Right atrium auricular region (tissue), 2 donors: Measurements from ENCODE around the gene HAND1. TPM values are rescaled to one million over a fixed set of nuclear protein-coding genes. Genes with fewer than 3 reads are reported as not detected.

Experiments used
- DNase-seq: peaks from one replicate; pipeline ENCODE4 v3.0.0-alpha.2; 2019; ENCODE audit warnings: low spot score
- H3K27ac ChIP-seq, 2 donors: fragments of 200-600 bp; sonication (generic); 1 replicate in 1 of 2; 2 replicates in 1 of 2; pipeline ENCODE4 v1.5.1; 2016 to 2019
- H3K27me3 ChIP-seq, 2 donors: fragments of 200-600 bp; sonication (generic); one replicate each; pipeline versions ENCODE4 v1.5.1 to v1.6.0; 2017 to 2019
- H3K36me3 ChIP-seq: fragments of 200-600 bp; sonication (generic); one replicate; pipeline ENCODE4 v1.5.1; 2016
- H3K4me1 ChIP-seq, 2 donors: fragments of 200-600 bp; sonication (generic); one replicate each; pipeline versions ENCODE4 v1.5.1 to v1.6.0; 2017 to 2019
- H3K4me3 ChIP-seq, 2 donors: fragments of 200-600 bp; sonication (generic); 1 replicate in 1 of 2; 2 replicates in 1 of 2; pipeline ENCODE4 v1.5.1; 2017 to 2019; ENCODE audit warnings: mild to moderate bottlenecking in 1 of 2, moderate library complexity in 1 of 2
- H3K9me3 ChIP-seq, 2 donors: fragments of 200-600 bp; sonication (generic); one replicate each; pipeline ENCODE4 v1.5.1; 2019
- total RNA-seq, 2 donors: library from RNA; depleted of rRNA; stranded (reverse); fragments of >200 nt; gene quantifications; one replicate each; pipeline ENCODE4 v1.1.0, GENCODE V29; 2016
- TF ChIP-seq, protein P1 (sequence below), 2 donors: fragments of 200-600 bp; sonication (generic); IDR thresholded peaks; one replicate each; pipeline ENCODE4 v1.5.1; 2019; ENCODE audit warnings: antibody characterized with exemption in 2 of 2

The HAND1 gene
- 10 to 100 TPM in 1 of 2 donors, 1 to 10 TPM in 1; 4.1 to 13.8 TPM for total RNA-seq

DNA sequence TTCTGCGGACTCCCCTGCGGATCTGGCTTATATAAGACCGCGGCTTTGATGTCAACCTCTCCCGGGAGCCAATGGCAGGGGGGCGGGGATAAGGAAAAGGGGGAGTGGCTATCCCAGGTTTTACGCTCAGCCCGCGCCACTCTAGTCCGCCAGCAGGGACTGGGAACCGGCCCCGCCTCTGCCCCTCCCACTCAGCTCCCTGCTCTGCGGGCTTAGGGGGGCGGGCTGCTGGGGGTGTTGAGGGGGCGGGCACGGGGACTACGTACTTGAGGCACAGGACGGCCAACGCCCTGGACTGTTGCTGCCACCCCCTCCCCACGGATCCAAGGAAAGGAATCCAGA is at the start of gene HAND1:
Gene HAND1, minus strand, starts transcription at position 4 of the 342 bp plus-strand sequence. CDS start 219 bp downstream, outside the sequence.
- H3K36me3 ChIP-seq = no peaks in the 10 kb centered on the region
- peaks cover 0 to 60% of the 10 kb centered on the region in 2 donors for H3K4me1 ChIP-seq
- TF ChIP-seq, protein P1, sequence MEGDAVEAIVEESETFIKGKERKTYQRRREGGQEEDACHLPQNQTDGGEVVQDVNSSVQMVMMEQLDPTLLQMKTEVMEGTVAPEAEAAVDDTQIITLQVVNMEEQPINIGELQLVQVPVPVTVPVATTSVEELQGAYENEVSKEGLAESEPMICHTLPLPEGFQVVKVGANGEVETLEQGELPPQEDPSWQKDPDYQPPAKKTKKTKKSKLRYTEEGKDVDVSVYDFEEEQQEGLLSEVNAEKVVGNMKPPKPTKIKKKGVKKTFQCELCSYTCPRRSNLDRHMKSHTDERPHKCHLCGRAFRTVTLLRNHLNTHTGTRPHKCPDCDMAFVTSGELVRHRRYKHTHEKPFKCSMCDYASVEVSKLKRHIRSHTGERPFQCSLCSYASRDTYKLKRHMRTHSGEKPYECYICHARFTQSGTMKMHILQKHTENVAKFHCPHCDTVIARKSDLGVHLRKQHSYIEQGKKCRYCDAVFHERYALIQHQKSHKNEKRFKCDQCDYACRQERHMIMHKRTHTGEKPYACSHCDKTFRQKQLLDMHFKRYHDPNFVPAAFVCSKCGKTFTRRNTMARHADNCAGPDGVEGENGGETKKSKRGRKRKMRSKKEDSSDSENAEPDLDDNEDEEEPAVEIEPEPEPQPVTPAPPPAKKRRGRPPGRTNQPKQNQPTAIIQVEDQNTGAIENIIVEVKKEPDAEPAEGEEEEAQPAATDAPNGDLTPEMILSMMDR (IDR thresholded peaks at IDR 0.05) = no peak
- DNase-seq = no peak
- H3K27me3 ChIP-seq = peaks cover 75% of the 10 kb centered on the region in 2 donors
- peak within 1 kb of the TSS; percentile 36 to 37 for H3K27ac ChIP-seq
- no peaks in the 10 kb centered on the region for H3K9me3 ChIP-seq
- H3K4me3 ChIP-seq = peak within 1 kb of the TSS; percentile 31 to 51

DNA sequence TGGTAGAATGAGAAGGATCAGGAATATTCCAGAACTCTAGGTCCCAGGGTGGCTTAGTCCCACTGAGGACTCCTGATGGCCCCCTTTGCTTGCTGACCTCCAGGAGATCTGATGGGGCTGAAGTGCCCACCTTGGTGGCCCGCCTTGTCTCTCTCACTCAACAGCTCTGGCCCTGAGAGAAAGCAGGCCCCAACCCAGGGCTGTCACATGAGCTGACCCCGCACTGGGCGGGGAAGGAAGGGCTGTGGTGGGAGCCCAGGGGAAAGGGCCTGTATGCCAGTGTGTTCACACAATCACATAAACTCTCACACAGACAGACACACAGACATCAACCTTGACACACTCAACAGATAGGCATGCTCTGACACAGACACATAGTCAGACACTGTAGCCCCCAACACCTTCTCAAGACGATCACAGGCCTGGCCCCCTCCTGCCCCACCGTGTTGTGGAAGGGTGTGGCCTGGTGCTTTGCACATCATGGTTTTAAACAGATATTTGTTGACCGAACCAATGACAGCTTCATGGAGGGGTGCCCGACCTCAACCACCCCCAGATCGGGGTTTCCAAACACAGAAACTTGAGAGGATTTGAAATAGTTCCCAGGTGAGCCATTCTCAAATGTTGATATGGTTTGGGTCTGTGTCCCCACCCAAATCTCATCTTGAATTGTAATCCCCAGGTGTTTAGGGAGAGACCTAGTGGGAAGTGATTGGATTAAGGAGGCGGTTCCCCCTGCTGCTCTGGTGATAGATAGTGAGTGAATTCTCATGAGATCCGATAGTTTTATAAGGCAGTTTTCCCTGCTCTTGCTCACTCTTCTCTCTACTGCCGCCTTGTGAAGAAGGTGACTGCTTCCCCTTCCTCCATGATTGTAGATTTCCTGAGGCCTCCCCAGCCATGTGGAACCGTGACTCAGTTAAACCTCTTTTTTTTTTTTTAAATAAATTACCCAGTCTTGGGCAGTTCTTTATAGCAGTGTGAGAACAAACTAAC is 48.5 kb upstream of the HAND1 start:
- Histone ChIP-seq H3K4me3 (no peak overlapping the region), H3K27me3 (no peaks in the 10 kb centered on the region), H3K36me3 (no peaks in the 10 kb centered on the region), H3K9me3 (no peaks in the 10 kb centered on the region), H3K4me1 (peaks cover 0 to 12% of the 10 kb centered on the region in 2 donors), H3K27ac (no peak overlapping the region)
- no peak for DNase-seq
- TF ChIP-seq, protein P1 (IDR thresholded peaks at IDR 0.05) = no peak

DNA sequence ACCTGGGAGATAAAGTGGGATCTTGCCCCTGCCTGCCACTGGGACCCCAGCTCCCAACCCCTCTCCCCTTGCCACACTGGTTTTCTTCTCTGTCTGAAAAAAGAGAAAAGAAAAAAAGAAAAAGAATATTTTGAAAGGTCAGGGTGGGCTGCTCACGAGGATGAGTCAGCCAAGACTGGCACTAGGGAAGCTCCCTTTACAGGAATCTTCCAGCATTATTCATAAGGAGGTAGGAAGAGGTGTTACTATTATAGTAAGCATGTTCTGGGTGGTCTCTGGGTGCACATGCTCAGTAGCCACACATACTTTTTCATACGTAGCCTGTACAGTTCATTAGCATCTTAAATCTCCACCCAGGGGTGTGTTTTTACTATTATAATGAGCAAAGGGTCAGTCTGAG is 46.8 kb upstream of the HAND1 start:
- TF ChIP-seq, protein P1 (IDR thresholded peaks at IDR 0.05) = no peak
- Histone ChIP-seq H3K4me1 (peaks cover 0 to 12% of the 10 kb centered on the region in 2 donors), H3K36me3 (no peaks in the 10 kb centered on the region), H3K4me3 (no peak overlapping the region), H3K27me3 (no peaks in the 10 kb centered on the region), H3K27ac (no peak overlapping the region), H3K9me3 (no peaks in the 10 kb centered on the region)
- DNase-seq = no peak

DNA sequence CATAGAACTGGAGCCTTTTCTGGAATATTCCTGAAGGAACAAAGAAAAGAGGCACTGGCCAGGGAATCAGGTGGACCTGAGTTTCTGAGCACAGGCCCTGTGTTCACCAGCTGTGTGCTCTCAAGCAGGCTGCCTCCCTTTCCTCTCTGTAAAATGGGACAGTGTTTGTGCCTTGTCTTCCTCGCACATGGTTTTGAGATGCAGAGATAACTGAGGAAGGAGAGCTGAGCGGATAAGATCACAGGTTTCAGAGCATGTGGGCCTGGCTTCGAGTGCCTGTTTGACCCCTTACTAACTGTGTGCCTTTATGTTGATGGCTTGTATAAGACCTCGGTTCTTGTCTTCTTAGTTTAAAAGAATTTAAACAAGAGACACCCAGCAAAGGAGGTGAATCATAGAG is 46.2 kb upstream of the HAND1 start:
- peak overlapping the region; percentile 3 to 45 for H3K27ac ChIP-seq
- H3K9me3 ChIP-seq = no peaks in the 10 kb centered on the region
- H3K4me1 ChIP-seq = peaks cover 0 to 12% of the 10 kb centered on the region in 2 donors
- no peak overlapping the region for H3K4me3 ChIP-seq
- no peaks in the 10 kb centered on the region for H3K27me3 ChIP-seq
- no peaks in the 10 kb centered on the region for H3K36me3 ChIP-seq
- no peak for DNase-seq
- TF ChIP-seq, protein P1 (IDR thresholded peaks at IDR 0.05) = no peak

DNA sequence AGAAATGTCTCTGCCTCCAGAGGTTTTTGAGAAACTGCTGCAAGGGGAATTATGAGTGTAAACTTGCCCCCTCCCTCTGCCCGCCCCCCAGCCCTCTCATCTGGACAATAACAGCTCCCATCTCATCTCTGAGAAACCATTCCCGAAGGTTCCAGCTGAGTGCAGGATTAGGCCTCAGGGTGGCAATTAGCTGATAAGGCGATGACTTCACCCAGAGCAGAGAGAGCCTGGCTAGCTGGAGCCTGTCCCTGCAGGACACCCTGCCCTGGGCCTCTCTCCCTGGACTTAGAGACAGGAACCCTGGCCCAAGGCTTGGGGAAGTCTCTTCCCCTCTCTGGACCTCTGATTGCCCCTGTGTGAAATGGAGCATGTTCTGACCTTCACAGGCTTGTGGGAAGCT is 45.7 kb upstream of the HAND1 start:
- H3K36me3 ChIP-seq = no peaks in the 10 kb centered on the region
- TF ChIP-seq, protein P1 (IDR thresholded peaks at IDR 0.05) = no peak
- H3K4me1 ChIP-seq = peaks cover 0 to 12% of the 10 kb centered on the region in 2 donors
- H3K9me3 ChIP-seq = no peaks in the 10 kb centered on the region
- no peaks in the 10 kb centered on the region for H3K27me3 ChIP-seq
- peak overlapping the region; percentile 3 to 45 for H3K27ac ChIP-seq
- no peak overlapping the region for H3K4me3 ChIP-seq
- DNase-seq = no peak
